Kidney epithelial cell (primary cell): ENCODE data around the gene OR5K1. TPM values are rescaled to one million over a fixed set of nuclear protein-coding genes. Genes with fewer than 3 reads are reported as not detected.

Experiments used
- DNase-seq: peaks from one replicate; pipeline ENCODE4 v3.0.0-alpha.2; 2010; ENCODE audit warnings: low read depth
- H3K27me3 ChIP-seq: 2 replicates; pipeline ENCODE4 v1.6.0; 2011; ENCODE audit warnings: low read length; ENCODE audit not compliant: control insufficient read depth, insufficient read depth
- H3K36me3 ChIP-seq: 2 replicates; pipeline ENCODE4 v1.5.1; 2011; ENCODE audit warnings: low read length; ENCODE audit not compliant: control insufficient read depth, insufficient read depth
- H3K4me3 ChIP-seq: 2 replicates; pipeline ENCODE4 v1.5.1; 2011; ENCODE audit warnings: low read depth, mild to moderate bottlenecking, control low read depth, low read length
- CTCF ChIP-seq: IDR thresholded peaks from 2 replicates; pipeline ENCODE4 v1.5.1; 2011; ENCODE audit warnings: mild to moderate bottlenecking, moderate library complexity, low read length, control low read depth, inconsistent platforms; ENCODE audit not compliant: insufficient read depth, poor library complexity, severe bottlenecking
- total RNA-seq: library from RNA; depleted of rRNA; stranded (reverse); fragments of >200 nt; gene quantifications from 2 replicates; pipeline ENCODE4 v1.2.3, GENCODE V29; 2015

The OR5K1 gene
- total RNA-seq, 1 donor from 2014 or later, result not detected

GRCh38 chr3:98449606-98450193, 13.3 kb upstream of the OR5K1 start:
- H3K36me3 ChIP-seq, result no peaks in the 10 kb centered on the region
- no peak overlapping the region for H3K4me3 ChIP-seq
- H3K27me3 ChIP-seq, result no peaks in the 10 kb centered on the region
- no peak for DNase-seq
- TF ChIP-seq CTCF, result no peak

- no peak for TF ChIP-seq CTCF
- H3K27me3 ChIP-seq, result no peaks in the 10 kb centered on the region
These were observed 12.6 kb upstream of the OR5K1 start for GRCh38 chr3:98450372-98450771.

GRCh38 chr3:98453827-98454226, 9.2 kb upstream of the OR5K1 start:
- no peaks in the 10 kb centered on the region for H3K27me3 ChIP-seq
- no peak overlapping the region for H3K4me3 ChIP-seq
- no peak for TF ChIP-seq CTCF
- H3K36me3 ChIP-seq, result no peaks in the 10 kb centered on the region
- no peak for DNase-seq

More at GRCh38 chr3:98450372-98450771, 12.6 kb upstream of the OR5K1 start:
- no peak for DNase-seq
- no peaks in the 10 kb centered on the region for H3K36me3 ChIP-seq
- no peak overlapping the region for H3K4me3 ChIP-seq

GRCh38 chr3:98454929-98455328, 8.1 kb upstream of the OR5K1 start:
- no peak for DNase-seq
- Histone ChIP-seq H3K27me3 (no peaks in the 10 kb centered on the region), H3K36me3 (no peaks in the 10 kb centered on the region), H3K4me3 (no peak overlapping the region)
- TF ChIP-seq CTCF, result no peak

GRCh38 chr3:98457543-98457942, 5.5 kb upstream of the OR5K1 start:
- H3K27me3 ChIP-seq, result no peaks in the 10 kb centered on the region
- no peak for TF ChIP-seq CTCF
- H3K4me3 ChIP-seq, result no peak overlapping the region
- no peak for DNase-seq
- no peaks in the 10 kb centered on the region for H3K36me3 ChIP-seq

GRCh38 chr3:98460220-98460619, 2.8 kb upstream of the OR5K1 start:
- H3K27me3 ChIP-seq, result no peaks in the 10 kb centered on the region
- no peaks in the 10 kb centered on the region for H3K36me3 ChIP-seq
- no peak for DNase-seq
- TF ChIP-seq CTCF, result no peak
- H3K4me3 ChIP-seq, result no peak overlapping the region
